Adrenal gland (tissue), 5 donors: Measurements from ENCODE around the gene C1orf50.

Experiments
- CTCF ChIP-seq, 6 experiments: fragments of 450-650 bp in 4 of 6; fragments of 200-600 bp in 2 of 6; sonication (generic) in 1 of 6; IDR thresholded peaks; 1 replicate in 5 of 6; 2 replicates in 1 of 6; pipeline versions ENCODE4 v1.5.1 to v1.8.0; 2016 to 2021; ENCODE audit warnings: antibody characterized with exemption in 6 of 6, mild to moderate bottlenecking in 2 of 6, moderate library complexity in 1 of 6
- POLR2A ChIP-seq, 2 donors: fragments of 450-650 bp; IDR thresholded peaks; one replicate each; pipeline ENCODE4 v1.6.1; 2017; ENCODE audit warnings: antibody characterized with exemption in 2 of 2, mild to moderate bottlenecking in 2 of 2, moderate library complexity in 1 of 2
- donor health status: DM: no; HTN: no; CAD: no.

- no peak for TF ChIP-seq CTCF (IDR thresholded peaks at IDR 0.05)
- TF ChIP-seq POLR2A (IDR thresholded peaks at IDR 0.05): no peak
Measured at GRCh38 chr1:42797979-42798378, 30.9 kb downstream of the C1orf50 start.
